BE2C (cell line): Measurements from ENCODE around the gene JARID2.
"Not testable (repeated sequence)": the region's sequence is repeated elsewhere in the genome, so short reads cannot be mapped to it uniquely, and the experiment has no call there.

ENCODE experiments used
- DNase-seq: peaks from one replicate; pipeline ENCODE4 v3.0.0-alpha.2; 2020
- H3K27me3 ChIP-seq: fragments of 250-450 bp; sonication (Bioruptor Pico); 2 replicates; pipeline ENCODE4 v1.5.1; 2020; ENCODE audit warnings: mild to moderate bottlenecking
- H3K36me3 ChIP-seq: fragments of 250-450 bp; sonication (Bioruptor Pico); 2 replicates; pipeline ENCODE4 v1.5.1; 2020; ENCODE audit warnings: mild to moderate bottlenecking
- H3K4me1 ChIP-seq: fragments of 250-450 bp; sonication (Bioruptor Pico); 2 replicates; pipeline ENCODE4 v1.5.1; 2020
- H3K4me3 ChIP-seq: 2 replicates; pipeline ENCODE4 v1.5.1; 2011; ENCODE audit warnings: low read depth, low read length
- H3K9me3 ChIP-seq: fragments of 250-450 bp; sonication (Bioruptor Pico); 2 replicates; pipeline ENCODE4 v1.5.1; 2020
- TF ChIP-seq, protein P1 (sequence below): IDR thresholded peaks from 2 replicates; pipeline ENCODE4 v1.5.1; 2012; ENCODE audit warnings: mild to moderate bottlenecking, low read depth, low read length

JARID2 gene

DNA sequence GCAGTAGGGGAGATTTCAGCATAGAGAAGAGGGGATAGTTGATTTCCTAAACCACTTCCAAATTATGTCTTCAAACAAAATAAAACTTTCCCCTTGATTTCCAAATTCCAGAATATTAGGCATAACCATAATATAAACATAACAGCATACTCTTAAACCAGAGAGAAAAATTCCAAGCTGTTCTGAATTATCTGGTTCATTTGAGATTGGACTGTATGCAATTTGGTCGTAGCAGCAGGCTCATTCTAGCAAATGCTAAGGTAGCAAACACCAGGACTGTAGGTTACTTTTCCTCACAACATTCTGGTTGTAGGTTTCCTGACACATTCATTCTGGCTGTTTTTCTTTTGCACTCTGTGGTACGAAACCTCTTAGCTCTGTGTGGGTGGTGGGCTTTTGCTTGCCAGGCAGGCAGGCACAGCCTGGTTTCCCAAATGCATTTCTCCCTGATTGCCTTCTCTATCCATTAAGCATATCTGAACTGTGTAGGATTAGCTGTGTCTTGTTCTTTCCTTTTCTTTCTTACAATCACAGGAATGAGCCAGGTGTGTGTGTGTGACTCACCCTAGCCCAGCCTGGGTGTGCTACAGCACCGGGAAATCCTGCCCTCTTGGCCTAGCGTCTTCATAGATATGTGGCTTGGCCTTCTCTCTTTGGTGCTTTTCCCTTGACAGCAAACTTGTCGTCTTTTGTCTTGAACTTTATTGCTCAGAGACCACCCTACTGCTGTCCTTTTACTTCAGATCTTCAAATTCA, 77.1 kb downstream of the JARID2 start:
- TF ChIP-seq, protein P1, sequence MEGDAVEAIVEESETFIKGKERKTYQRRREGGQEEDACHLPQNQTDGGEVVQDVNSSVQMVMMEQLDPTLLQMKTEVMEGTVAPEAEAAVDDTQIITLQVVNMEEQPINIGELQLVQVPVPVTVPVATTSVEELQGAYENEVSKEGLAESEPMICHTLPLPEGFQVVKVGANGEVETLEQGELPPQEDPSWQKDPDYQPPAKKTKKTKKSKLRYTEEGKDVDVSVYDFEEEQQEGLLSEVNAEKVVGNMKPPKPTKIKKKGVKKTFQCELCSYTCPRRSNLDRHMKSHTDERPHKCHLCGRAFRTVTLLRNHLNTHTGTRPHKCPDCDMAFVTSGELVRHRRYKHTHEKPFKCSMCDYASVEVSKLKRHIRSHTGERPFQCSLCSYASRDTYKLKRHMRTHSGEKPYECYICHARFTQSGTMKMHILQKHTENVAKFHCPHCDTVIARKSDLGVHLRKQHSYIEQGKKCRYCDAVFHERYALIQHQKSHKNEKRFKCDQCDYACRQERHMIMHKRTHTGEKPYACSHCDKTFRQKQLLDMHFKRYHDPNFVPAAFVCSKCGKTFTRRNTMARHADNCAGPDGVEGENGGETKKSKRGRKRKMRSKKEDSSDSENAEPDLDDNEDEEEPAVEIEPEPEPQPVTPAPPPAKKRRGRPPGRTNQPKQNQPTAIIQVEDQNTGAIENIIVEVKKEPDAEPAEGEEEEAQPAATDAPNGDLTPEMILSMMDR: no peak
- no peaks in the 10 kb centered on the region for H3K9me3 ChIP-seq
- H3K4me3 ChIP-seq: no peak overlapping the region
- no peaks in the 10 kb centered on the region for H3K27me3 ChIP-seq
- H3K36me3 ChIP-seq: no peaks in the 10 kb centered on the region
- no peak for DNase-seq
- peaks cover 13% of the 10 kb centered on the region for H3K4me1 ChIP-seq

DNA sequence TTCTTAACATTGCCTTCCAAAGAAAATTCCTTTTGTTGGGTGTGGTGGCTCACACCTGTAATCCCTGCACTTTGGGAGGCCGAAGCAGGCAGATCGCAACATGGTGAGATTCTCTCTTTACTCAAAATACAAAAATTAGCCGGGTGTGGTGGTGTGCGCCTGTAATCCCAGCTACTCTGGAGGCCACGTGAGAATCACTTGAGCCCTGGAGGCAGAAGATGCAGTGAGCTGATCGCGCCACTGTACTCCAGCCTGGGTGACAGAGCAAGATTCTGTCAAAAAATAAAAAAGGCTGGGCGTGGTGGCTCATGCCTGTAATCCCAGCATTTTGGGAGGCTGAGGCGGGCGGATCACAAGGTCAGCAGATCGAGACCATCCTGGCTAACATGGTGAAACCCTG, 77.7 kb downstream of the JARID2 start:
- not testable (repeated sequence) for H3K27me3 ChIP-seq, H3K36me3 ChIP-seq, H3K4me3 ChIP-seq, DNase-seq, H3K9me3 ChIP-seq
- H3K4me1 ChIP-seq: peaks cover 19% of the 10 kb centered on the region

DNA sequence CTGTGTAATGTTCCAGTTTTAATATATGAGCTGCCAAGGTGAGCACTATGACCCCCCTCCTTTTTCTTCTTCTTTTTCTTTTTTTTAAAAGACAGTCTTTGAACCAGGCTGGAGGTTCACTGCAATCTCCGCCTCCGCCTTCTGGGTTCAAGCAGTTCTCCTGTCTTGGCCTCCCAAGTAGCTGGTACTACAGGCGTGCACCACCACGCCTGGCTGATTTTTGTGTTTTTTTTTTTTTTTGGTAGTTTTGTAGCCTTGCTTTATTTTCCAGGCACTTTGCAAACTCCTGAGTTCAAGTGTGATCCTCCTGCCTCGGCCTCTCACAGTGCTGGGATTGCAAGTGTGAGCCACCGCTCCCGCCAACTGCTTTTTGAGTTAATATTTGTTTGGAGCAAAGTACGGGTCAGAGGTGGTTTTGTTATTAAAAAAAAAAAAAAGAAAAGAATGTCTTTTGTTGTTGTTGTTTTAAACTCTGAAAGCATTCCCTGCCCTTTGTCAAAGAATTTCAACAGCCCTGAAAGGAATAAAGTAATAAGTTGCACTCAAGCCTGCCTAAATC, 78.6 kb downstream of the JARID2 start:
- no peak for DNase-seq
- Histone ChIP-seq H3K4me1 (peaks cover 28% of the 10 kb centered on the region), H3K9me3 (no peaks in the 10 kb centered on the region)

DNA sequence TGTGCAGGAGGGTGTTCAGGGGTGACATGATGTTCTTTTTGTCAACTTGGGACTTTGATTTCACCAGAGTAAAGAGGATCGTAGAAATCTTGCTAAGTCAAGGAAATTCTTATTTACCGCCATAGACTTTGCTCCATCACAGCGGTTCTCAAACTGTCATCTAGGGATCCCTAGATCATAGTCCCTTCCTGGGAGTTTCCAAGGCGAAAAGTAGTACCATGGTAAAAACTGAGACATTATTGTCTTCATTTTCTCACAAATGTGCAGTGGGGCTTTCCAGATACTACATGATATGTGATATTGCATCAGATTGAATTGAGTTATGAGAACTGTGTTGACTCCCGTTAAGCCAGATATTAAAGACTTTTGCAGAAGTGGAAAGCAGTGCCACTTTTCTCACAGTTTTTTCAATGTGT, 79.7 kb downstream of the JARID2 start:
- DNase-seq: no peak
- H3K27me3 ChIP-seq: no peaks in the 10 kb centered on the region

More for the DNA sequence above, 78.6 kb downstream of the JARID2 start:
- Histone ChIP-seq H3K36me3 (no peaks in the 10 kb centered on the region), H3K27me3 (no peaks in the 10 kb centered on the region), H3K4me3 (no peak overlapping the region)
- TF ChIP-seq, protein P1: no peak

DNA sequence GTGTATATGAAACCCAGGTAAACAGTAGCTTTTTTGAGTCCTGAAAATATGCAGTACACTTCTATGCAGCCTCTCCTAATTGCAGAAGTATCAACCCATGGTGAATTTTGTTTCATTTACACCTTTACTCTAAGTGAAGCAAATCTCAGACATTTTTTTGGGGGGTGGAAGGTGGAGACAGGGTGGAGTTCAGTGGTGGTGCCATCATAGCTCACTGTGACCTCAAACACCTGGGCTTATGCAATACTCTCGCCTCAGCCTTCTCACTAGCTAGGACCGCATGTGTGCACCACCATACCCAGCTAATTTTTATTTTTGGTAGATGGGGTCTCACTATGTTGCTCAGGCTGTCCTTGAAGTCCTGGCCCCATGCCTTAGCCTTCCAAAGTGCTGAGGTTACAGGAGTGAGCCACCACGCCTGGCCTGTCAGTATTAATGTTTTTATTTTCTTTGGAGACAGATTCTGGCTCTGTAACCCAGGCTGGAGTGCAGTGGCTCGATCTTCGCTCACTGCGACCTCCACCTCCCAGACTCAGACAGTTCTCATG, 80.3 kb downstream of the JARID2 start:
- H3K4me3 ChIP-seq: no peak overlapping the region
- peaks cover 41% of the 10 kb centered on the region for H3K4me1 ChIP-seq
- H3K27me3 ChIP-seq: no peaks in the 10 kb centered on the region
- TF ChIP-seq, protein P1: no peak
- no peaks in the 10 kb centered on the region for H3K9me3 ChIP-seq
- no peak for DNase-seq
- H3K36me3 ChIP-seq: no peaks in the 10 kb centered on the region

More for the DNA sequence above, 79.7 kb downstream of the JARID2 start:
- TF ChIP-seq, protein P1: no peak
- Histone ChIP-seq H3K4me3 (no peak overlapping the region), H3K36me3 (no peaks in the 10 kb centered on the region), H3K9me3 (no peaks in the 10 kb centered on the region), H3K4me1 (peaks cover 37% of the 10 kb centered on the region)

DNA sequence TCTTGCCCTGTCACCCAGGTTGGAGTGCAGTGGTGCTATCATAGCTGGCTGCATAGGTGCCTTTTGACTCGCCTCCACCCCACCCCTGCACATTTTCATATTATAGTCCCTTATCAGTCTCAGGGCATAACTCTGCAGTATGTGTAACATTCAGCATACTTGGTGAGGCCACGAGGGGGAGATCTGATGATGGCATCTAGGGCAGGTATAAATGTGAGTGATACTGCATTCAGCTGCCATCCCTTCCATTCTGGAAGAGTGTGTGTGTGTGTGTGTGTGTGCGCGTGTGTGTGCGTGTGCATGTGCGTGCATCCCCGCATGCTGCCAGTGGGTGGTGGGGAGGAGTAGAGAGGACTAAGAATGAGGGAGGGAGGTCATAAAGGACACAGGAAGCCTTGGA, 81.4 kb downstream of the JARID2 start:
- Histone ChIP-seq H3K4me1 (peaks cover 41% of the 10 kb centered on the region), H3K27me3 (no peaks in the 10 kb centered on the region), H3K36me3 (no peaks in the 10 kb centered on the region), H3K9me3 (no peaks in the 10 kb centered on the region), H3K4me3 (no peak overlapping the region)
- TF ChIP-seq, protein P1: peak; percentile 63
- peak; percentile 57 for DNase-seq
